HepG2 (cell line): ENCODE results near the gene SKIDA1. TPM values are rescaled to one million over a fixed set of nuclear protein-coding genes. Genes with fewer than 3 reads are reported as not detected.

ENCODE experiments used
- BRD4 ChIP-seq: sonication (generic); formaldehyde crosslinking; IDR thresholded peaks from 2 replicates; pipeline ENCODE4 v1.4.0; 2020; ENCODE audit warnings: missing genetic modification reagents
- CENPBD1 ChIP-seq: sonication (generic); formaldehyde crosslinking; IDR thresholded peaks from 2 replicates; pipeline ENCODE4 v1.8.0; 2022; ENCODE audit warnings: missing genetic modification reagents, low read depth, mild to moderate bottlenecking, borderline replicate concordance
- CENPT ChIP-seq: sonication (generic); formaldehyde crosslinking; IDR thresholded peaks from 2 replicates; pipeline ENCODE4 v1.8.0; 2022; ENCODE audit warnings: low read depth, mild to moderate bottlenecking, moderate library complexity, missing genetic modification reagents
- DMAP1 ChIP-seq: IDR thresholded peaks from 2 replicates; pipeline ENCODE4 v1.6.1; 2016
- HBP1 ChIP-seq: IDR thresholded peaks from 2 replicates; pipeline ENCODE4 v1.6.1; 2016; ENCODE audit warnings: low read depth, control low read depth
- HNRNPLL ChIP-seq: fragments of 200-400 bp; formaldehyde crosslinking; IDR thresholded peaks from 2 replicates; pipeline ENCODE4 v1.6.1; 2017; ENCODE audit warnings: mild to moderate bottlenecking, low read depth, low read length; ENCODE audit not compliant: poor library complexity, severe bottlenecking
- MED8 ChIP-seq: sonication (generic); formaldehyde crosslinking; IDR thresholded peaks from 2 replicates; pipeline ENCODE4 v1.8.1; 2023; ENCODE audit warnings: mild to moderate bottlenecking, missing genetic modification reagents; ENCODE audit not compliant: insufficient replicate concordance
- MLX ChIP-seq: IDR thresholded peaks from 2 replicates; pipeline ENCODE4 v1.6.1; 2016
- NFYC ChIP-seq: IDR thresholded peaks from 2 replicates; pipeline ENCODE4 v1.6.1; 2016; ENCODE audit warnings: missing genetic modification reagents, missing compliant biosample characterization
- PRDM15 ChIP-seq: sonication (generic); formaldehyde crosslinking; IDR thresholded peaks from 2 replicates; pipeline ENCODE4 v1.4.0; 2020; ENCODE audit warnings: missing genetic modification reagents
- REL ChIP-seq: sonication (generic); formaldehyde crosslinking; conservative IDR thresholded peaks from 2 replicates; pipeline ENCODE4 v1.8.0; 2022; ENCODE audit warnings: mild to moderate bottlenecking, missing genetic modification reagents, moderate library complexity
- TBP ChIP-seq: sonication (generic); formaldehyde crosslinking; IDR thresholded peaks from 2 replicates; pipeline ENCODE4 v1.5.0; 2020; ENCODE audit warnings: missing genetic modification reagents
- ZNF235 ChIP-seq: sonication (generic); formaldehyde crosslinking; IDR thresholded peaks from 2 replicates; pipeline ENCODE4 v1.8.1; 2023; ENCODE audit warnings: mild to moderate bottlenecking, missing genetic modification reagents, borderline replicate concordance
- ZNF333 ChIP-seq: sonication (generic); formaldehyde crosslinking; IDR thresholded peaks from 2 replicates; pipeline ENCODE4 v1.4.0; 2020; ENCODE audit warnings: mild to moderate bottlenecking, missing genetic modification reagents, borderline replicate concordance
- polyA plus RNA-seq, 8 experiments: library from polyadenylated mRNA; depleted of rRNA in 3 of 8; stranded (reverse) in 7 of 8; unstranded in 1 of 8; fragments of >200 nt; fragmentation: Illumina TruSeq in 4 of 8; extraction: Trizol in 4 of 8; gene quantifications; 2 replicates each; pipeline versions ENCODE4 v1.2.1 to v1.2.3, GENCODE V29; 2011 to 2016; ENCODE audit warnings: low read depth in 4 of 8, missing spikeins in 1 of 8, mixed read lengths in 1 of 8; ENCODE audit not compliant: insufficient read depth in 1 of 8
- total RNA-seq, 5 experiments: library from RNA; depleted of rRNA; stranded (reverse); fragments of >200 nt; fragmentation: Illumina TruSeq; extraction: Trizol; gene quantifications; 2 replicates each; pipeline ENCODE4 v1.2.3, GENCODE V29; 2016; ENCODE audit warnings: low read depth in 1 of 5
- TF ChIP-seq, protein P1 (sequence below): IDR thresholded peaks from 2 replicates; pipeline ENCODE4 v1.6.1; 2012; ENCODE audit warnings: low read depth, low read length, improper control_type of control experiment
- TF ChIP-seq, protein P2 (sequence below): sonication (generic); formaldehyde crosslinking; IDR thresholded peaks from 2 replicates; pipeline ENCODE4 v1.4.0; 2020; ENCODE audit warnings: missing genetic modification reagents
- TF ChIP-seq, protein P3 (sequence below): sonication (generic); formaldehyde crosslinking; IDR thresholded peaks from 2 replicates; pipeline ENCODE4 v1.8.0; 2022; ENCODE audit warnings: mild to moderate bottlenecking, missing genetic modification reagents, moderate library complexity

SKIDA1 gene
- total and polyA plus RNA-seq, 2 of the 13 experiments (the other 11 are each of a cell fraction or from before 2014, with no cell fraction given) = 0.73 to 1.5 TPM

GRCh38 chr10:21525367-21526187 is at the start of gene SKIDA1 (continued):
- TF ChIP-seq, protein P1, sequence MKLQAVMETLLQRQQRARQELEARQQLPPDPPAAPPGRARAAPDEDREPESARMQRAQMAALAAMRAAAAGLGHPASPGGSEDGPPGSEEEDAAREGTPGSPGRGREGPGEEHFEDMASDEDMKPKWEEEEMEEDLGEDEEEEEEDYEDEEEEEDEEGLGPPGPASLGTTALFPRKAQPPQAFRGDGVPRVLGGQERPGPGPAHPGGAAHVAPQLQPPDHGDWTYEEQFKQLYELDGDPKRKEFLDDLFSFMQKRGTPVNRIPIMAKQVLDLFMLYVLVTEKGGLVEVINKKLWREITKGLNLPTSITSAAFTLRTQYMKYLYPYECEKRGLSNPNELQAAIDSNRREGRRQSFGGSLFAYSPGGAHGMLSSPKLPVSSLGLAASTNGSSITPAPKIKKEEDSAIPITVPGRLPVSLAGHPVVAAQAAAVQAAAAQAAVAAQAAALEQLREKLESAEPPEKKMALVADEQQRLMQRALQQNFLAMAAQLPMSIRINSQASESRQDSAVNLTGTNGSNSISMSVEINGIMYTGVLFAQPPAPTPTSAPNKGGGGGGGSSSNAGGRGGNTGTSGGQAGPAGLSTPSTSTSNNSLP = peak; percentile 29; the same call in 1 of the 2 replicates
- TF ChIP-seq MLX (peak; percentile 73; the same call in 1 of the 2 replicates), ZNF235 (CRISPR knock-in tag) (no peak; the same call in 1 of the 2 replicates), BRD4 (CRISPR knock-in tag) (peak; percentile 76; the same call in 1 of the 2 replicates), MED8 (CRISPR knock-in tag) (peak; percentile 52), HNRNPLL (peak; percentile 74), NFYC (peak; percentile 1; the same call in 1 of the 2 replicates), ZNF333 (CRISPR knock-in tag) (0 out of 2 replicates have a peak, but pooled peaks have one; percentile 33), DMAP1 (CRISPR knock-in tag) (peak; percentile 98), HBP1 (0 out of 2 replicates have a peak, but pooled peaks have one; percentile 62), REL (CRISPR knock-in tag) (0 out of 2 replicates have a peak, but pooled peaks have one; percentile 51), TBP (CRISPR knock-in tag) (0 out of 2 replicates have a peak, but pooled peaks have one; percentile 53), PRDM15 (CRISPR knock-in tag) (peak; percentile 77), CENPBD1 (CRISPR knock-in tag) (0 out of 2 replicates have a peak, but pooled peaks have one; percentile 12), CENPT (CRISPR knock-in tag) (no peak)
- TF ChIP-seq, protein P2, sequence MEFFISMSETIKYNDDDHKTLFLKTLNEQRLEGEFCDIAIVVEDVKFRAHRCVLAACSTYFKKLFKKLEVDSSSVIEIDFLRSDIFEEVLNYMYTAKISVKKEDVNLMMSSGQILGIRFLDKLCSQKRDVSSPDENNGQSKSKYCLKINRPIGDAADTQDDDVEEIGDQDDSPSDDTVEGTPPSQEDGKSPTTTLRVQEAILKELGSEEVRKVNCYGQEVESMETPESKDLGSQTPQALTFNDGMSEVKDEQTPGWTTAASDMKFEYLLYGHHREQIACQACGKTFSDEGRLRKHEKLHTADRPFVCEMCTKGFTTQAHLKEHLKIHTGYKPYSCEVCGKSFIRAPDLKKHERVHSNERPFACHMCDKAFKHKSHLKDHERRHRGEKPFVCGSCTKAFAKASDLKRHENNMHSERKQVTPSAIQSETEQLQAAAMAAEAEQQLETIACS (CRISPR knock-in tag) = peak; percentile 84
- TF ChIP-seq, protein P3, sequence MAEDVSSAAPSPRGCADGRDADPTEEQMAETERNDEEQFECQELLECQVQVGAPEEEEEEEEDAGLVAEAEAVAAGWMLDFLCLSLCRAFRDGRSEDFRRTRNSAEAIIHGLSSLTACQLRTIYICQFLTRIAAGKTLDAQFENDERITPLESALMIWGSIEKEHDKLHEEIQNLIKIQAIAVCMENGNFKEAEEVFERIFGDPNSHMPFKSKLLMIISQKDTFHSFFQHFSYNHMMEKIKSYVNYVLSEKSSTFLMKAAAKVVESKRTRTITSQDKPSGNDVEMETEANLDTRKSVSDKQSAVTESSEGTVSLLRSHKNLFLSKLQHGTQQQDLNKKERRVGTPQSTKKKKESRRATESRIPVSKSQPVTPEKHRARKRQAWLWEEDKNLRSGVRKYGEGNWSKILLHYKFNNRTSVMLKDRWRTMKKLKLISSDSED (CRISPR knock-in tag) = no peak
